Measurements from ENCODE around the gene CCDC187. TPM values are rescaled to one million over a fixed set of nuclear protein-coding genes. Genes with fewer than 3 reads are reported as not detected.

CCDC187 gene
- total RNA-seq, 1 donor from 2014 or later, result not detected

DNA sequence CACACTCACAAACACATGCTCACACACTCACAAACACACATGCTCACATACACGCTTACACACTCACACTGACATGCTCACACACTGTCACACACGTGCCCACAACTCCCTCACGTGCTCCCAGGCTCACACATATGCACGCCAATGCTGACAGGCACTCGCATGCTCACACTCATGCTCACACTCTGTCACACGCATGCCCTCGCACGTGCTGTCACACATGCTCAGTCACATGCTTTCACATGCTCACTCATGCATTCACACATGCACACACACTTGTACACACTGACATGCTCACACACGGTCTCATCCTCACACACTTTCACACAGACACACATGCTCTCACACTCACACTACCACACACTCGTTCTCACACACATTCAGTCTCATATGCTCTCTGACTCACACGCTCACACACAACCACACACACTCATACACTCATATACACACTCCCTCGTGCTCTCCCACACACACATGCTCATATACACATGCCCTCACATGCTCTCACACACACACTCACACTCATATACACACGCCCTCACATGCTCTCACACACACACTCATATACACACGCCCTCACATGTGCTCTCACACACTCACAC is 10.3 kb downstream of the CCDC187 start:
- peaks cover 1% of the 10 kb centered on the region for H3K36me3 Mint-ChIP-seq (ENCODE audit: low read depth)
- H3K9me3 Mint-ChIP-seq (ENCODE audit: low read depth), result no peaks in the 10 kb centered on the region
- no peak overlapping the region for H3K27ac Mint-ChIP-seq (ENCODE audit: unreplicated experiment)
- TF ChIP-seq, protein P1, sequence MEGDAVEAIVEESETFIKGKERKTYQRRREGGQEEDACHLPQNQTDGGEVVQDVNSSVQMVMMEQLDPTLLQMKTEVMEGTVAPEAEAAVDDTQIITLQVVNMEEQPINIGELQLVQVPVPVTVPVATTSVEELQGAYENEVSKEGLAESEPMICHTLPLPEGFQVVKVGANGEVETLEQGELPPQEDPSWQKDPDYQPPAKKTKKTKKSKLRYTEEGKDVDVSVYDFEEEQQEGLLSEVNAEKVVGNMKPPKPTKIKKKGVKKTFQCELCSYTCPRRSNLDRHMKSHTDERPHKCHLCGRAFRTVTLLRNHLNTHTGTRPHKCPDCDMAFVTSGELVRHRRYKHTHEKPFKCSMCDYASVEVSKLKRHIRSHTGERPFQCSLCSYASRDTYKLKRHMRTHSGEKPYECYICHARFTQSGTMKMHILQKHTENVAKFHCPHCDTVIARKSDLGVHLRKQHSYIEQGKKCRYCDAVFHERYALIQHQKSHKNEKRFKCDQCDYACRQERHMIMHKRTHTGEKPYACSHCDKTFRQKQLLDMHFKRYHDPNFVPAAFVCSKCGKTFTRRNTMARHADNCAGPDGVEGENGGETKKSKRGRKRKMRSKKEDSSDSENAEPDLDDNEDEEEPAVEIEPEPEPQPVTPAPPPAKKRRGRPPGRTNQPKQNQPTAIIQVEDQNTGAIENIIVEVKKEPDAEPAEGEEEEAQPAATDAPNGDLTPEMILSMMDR (IDR thresholded peaks at IDR 0.05), result no peak
- peaks cover 10% of the 10 kb centered on the region for H3K27me3 Mint-ChIP-seq (ENCODE audit: low read depth)
- no peak overlapping the region for H3K4me3 Mint-ChIP-seq (ENCODE audit: unreplicated experiment)
- no peak for DNase-seq (ENCODE audit: low spot score)
- H3K4me1 Mint-ChIP-seq (ENCODE audit: low read depth), result no peaks in the 10 kb centered on the region

DNA sequence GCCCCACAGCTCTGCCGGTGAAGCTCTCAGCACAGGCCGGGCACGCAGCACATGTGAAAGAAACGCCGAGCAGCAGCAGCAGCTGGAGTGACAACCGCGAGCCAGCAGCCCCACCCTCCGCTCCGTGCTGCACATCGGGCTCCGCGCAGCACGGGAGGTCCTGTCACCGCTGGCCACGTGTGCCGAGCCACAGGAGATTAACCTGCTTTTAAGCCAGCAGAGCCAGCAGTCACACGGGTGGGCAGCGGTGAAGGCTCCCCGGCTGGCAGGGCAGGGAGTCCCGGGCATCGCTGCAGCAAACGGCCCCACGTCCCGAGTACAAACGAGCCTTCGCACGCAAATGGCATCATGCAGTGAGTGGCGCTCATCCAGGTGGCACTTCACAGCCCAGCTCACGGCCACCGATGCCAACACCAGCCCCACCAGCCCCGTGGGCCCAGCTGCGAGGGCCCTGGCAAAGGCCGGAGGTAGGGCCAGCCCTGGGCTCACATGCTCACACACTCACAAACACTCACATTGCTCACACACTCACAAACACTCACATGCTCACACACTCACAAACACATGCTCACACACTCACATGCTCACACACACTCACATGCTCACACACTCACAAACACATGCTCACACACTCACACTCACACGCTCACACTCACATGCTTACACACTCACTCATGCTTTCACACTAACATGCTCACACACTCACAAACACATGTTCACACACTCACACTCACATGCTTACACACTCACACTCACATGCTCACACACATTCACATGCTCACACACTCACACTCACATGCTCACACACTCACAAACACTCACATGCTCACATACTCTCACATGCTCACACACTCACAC is 11.1 kb downstream of the CCDC187 start:
- Mint-ChIP-seq H3K4me3 (ENCODE audit: unreplicated experiment) (no peak overlapping the region), H3K27ac (ENCODE audit: unreplicated experiment) (no peak overlapping the region), H3K27me3 (ENCODE audit: low read depth) (peaks cover 10% of the 10 kb centered on the region), H3K4me1 (ENCODE audit: low read depth) (no peaks in the 10 kb centered on the region), H3K9me3 (ENCODE audit: low read depth) (no peaks in the 10 kb centered on the region), H3K36me3 (ENCODE audit: low read depth) (no peaks in the 10 kb centered on the region)
- DNase-seq (ENCODE audit: low spot score), result no peak
- TF ChIP-seq, protein P1 (IDR thresholded peaks at IDR 0.05), result no peak

DNA sequence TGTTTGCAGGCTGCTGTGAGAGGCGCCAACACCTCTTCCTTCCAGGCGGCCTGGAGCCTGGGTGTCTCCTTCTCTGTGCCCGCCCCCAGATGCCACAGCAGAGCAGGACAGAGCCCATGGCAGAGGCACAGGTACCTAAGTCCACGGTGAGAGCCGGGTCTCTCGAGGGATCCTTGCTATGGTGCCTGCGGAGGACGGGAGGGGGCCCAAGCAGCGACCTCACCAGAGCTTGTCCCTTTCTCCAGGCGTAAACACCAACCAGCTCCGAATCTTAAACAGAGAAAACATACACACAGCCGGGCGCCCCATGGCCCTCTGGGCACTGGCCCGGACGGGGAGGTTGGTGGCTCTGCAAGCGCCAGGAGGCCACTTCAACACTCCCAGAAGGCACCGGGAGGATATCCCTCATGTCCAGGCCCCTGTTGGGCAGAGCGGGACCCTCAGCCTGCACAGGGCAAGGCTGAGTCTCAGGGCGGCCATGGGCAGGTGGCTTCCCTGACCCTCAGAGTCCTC is 11.8 kb downstream of the CCDC187 start:
- Mint-ChIP-seq H3K4me3 (ENCODE audit: unreplicated experiment) (no peak overlapping the region), H3K27me3 (ENCODE audit: low read depth) (peaks cover 17% of the 10 kb centered on the region), H3K27ac (ENCODE audit: unreplicated experiment) (no peak overlapping the region)

DNA sequence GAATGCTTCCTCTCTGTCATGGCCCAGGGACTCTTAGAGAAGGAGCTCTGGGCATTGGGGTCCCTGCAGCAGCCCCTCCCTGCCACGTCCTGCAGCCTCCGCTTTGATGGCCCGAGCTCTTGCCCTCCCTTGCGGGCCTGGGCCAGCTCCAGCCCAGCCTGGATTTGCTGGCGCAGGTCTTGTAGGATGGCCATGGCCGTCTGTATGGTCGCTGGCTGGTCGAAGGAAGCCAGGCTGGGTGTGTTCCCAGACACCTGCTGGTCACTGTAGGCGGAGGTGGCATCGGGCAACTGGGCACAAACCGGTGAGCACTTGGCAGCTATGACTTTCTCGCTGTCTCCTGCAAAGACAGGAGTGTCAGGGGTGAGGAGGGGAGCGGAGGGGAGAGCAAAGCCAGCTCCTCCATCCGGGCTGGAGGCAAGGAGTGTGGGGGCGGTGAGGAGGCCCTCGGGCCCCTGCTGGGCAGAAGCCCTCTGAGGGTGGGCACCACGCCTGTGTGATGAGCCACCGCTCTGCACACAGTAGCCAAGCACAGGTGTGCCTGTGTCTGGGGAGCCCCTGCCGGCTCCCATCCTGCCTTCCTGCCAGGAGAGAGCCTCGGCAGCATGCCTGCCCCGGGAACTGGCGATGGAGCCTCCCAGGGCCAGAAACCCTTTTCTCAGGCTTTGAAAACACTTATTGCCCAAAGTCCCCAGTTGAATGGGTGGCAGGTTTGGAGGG is 12.4 kb downstream of the CCDC187 start:
- no peak overlapping the region for H3K4me3 Mint-ChIP-seq (ENCODE audit: unreplicated experiment)

More for the DNA sequence above, 11.8 kb downstream of the CCDC187 start:
- TF ChIP-seq, protein P1 (IDR thresholded peaks at IDR 0.05), result no peak
- H3K9me3 Mint-ChIP-seq (ENCODE audit: low read depth), result no peaks in the 10 kb centered on the region
- no peaks in the 10 kb centered on the region for H3K4me1 Mint-ChIP-seq (ENCODE audit: low read depth)
- H3K36me3 Mint-ChIP-seq (ENCODE audit: low read depth), result no peaks in the 10 kb centered on the region
- DNase-seq (ENCODE audit: low spot score), result no peak

More for the DNA sequence above, 12.4 kb downstream of the CCDC187 start:
- TF ChIP-seq, protein P1 (IDR thresholded peaks at IDR 0.05), result no peak
- DNase-seq (ENCODE audit: low spot score), result no peak
- Mint-ChIP-seq H3K4me1 (ENCODE audit: low read depth) (no peaks in the 10 kb centered on the region), H3K9me3 (ENCODE audit: low read depth) (no peaks in the 10 kb centered on the region), H3K27me3 (ENCODE audit: low read depth) (peaks cover 21% of the 10 kb centered on the region), H3K27ac (ENCODE audit: unreplicated experiment) (no peak overlapping the region), H3K36me3 (ENCODE audit: low read depth) (no peaks in the 10 kb centered on the region)
